SHP77 treated with DMSO at 0.1 percent for 48 hours (cell line): Measurements from ENCODE around the gene EXOC4.
"Not testable (repeated sequence)": the region's sequence is repeated elsewhere in the genome, so short reads cannot be mapped to it uniquely, and the experiment has no call there.

Experiments
- DNase-seq: peaks from one replicate; lab custom pipeline; 2025; lab: John Stamatoyannopoulos, UW

EXOC4 gene

DNA sequence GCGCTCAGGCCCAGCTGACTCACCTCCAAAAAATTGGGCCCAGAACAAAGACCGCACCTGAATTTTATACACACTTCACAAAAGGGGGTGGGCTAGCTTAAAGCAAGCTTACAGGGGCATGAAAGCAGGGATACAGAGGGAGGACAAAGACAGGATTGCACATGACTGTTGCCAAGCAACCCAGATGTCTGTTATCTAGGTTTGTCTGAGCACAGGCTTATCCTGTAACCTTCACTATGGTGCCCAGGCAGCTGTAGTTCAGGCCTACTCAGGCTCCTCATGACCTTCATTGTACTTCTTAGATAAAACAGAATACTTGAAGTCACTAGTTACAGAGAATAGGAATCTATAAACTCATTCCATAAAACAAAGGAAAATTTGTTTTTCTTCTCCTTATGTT is 824.7 kb downstream of the EXOC4 start:
- not testable (repeated sequence) for DNase-seq

DNA sequence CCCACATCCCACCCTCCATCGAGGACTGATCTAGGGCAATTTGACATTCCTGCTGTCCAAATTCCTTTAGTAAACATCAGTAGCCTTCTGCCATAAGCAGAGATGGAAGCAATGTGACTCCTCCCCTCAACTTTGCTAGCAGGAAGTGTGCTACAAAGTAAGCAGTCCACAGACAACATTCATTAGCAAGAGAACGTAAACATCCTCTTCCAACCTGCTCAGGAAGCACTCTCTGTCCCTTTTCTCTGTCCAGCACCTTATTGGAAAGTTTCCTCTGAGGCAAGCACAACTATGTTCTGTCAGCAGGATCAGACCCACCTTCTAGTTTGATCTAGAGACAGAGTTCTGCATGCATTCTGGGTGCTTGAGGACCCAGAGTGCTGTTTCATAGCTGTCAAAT is 826.1 kb downstream of the EXOC4 start:
- DNase-seq = no peak

DNA sequence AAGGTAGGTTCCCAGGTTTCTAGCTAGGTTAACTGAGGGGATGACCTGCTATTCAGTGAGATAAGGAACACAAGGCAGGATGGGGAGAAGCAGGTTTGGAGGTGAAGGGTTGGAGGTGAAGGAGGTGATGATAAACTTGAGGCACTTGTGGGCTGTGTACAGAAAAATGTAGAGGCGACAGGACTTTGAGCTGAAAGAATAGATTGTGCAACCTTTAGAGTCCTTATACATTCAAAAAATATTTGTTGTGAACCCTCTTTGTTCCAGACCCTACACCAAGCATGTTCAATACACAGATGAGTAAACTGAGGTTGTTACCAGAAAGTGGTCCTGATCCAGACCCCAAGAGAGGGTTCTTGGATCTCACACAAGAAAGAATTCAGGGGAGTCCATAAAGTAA is 828.8 kb downstream of the EXOC4 start:
- DNase-seq = no peak

DNA sequence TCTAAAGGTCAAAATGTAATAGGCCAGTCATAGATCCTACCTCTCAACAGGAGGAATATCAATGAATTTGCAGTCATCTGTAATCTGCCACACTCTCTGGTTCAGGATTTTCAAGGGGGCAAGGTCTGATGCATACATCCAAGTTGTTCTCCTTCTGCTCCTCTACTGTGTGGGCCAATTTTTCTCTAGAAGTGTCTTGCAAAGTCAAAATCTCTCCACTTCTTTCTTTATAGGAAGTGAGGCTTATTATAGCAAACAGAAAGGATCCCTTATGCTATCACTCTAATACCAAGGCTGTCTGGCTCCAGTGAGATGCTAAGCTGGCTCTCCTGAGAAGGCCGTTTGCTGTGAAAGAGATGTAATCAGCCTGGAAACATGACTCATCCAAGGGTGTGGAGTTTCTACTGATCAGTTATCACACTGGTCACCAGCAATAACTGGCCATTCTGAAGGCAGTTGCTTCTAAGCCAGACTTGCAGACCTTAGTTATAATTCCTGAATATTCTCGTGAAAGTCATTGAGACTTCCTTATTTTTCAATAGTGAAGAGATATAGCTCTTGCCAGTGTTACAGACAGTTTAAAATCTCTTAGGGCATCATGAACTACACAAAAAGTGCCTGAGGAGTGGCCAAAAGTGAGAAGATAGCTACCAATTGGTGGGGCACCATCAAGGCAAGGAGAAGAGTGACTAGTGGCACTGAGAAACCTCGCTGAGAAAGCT is 831.0 kb downstream of the EXOC4 start:
- DNase-seq = no peak

DNA sequence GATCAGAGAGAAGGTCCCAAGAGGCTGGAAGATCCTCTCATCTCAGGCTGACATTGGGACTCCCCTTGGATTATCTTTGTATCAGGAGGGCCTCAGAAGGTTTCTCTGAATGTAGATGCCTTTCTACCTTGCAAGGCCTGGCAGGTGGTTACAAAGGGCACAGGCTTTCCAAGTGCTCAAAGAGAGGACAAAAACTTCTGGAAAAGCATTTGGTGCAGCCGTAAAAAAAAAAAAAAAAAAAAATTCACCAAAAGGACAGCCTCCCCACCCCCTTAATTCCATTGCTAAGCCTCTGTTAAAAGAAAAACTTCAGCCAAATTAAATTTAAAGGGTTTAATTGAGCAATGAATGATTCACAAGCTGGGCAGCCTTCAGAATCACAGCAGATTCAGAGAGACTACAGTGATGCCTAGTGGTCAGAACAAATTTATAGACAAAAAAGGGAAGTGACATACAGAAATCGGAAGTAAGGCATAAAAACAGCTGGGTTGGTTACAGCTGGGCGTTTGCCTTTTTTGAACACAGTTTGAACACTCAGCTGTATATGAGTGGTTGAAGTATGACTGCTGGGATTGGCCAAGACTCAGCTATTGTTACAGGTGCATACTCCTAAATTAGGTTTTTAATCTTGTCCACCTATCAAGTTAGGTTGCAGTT is 831.7 kb downstream of the EXOC4 start:
- DNase-seq = no peak

DNA sequence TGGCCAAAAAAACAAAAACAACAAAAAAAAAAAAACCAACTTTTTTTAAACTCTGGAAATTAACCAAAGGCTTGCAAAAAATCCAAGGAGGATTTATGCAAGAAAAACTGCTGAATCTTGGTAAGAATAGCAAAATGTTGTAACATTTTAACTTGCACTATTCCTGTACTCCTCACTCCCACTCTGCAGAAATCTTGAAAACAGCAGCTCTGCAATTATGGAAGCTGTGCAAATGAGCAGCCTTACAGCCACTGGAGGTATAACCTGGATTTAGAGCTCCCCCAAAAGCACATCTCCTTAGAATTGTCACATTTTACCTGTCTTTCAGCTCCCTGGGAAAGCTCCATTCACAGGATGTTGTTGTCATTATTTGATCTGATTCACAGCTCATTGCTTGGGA is 832.4 kb downstream of the EXOC4 start:
- no peak for DNase-seq

DNA sequence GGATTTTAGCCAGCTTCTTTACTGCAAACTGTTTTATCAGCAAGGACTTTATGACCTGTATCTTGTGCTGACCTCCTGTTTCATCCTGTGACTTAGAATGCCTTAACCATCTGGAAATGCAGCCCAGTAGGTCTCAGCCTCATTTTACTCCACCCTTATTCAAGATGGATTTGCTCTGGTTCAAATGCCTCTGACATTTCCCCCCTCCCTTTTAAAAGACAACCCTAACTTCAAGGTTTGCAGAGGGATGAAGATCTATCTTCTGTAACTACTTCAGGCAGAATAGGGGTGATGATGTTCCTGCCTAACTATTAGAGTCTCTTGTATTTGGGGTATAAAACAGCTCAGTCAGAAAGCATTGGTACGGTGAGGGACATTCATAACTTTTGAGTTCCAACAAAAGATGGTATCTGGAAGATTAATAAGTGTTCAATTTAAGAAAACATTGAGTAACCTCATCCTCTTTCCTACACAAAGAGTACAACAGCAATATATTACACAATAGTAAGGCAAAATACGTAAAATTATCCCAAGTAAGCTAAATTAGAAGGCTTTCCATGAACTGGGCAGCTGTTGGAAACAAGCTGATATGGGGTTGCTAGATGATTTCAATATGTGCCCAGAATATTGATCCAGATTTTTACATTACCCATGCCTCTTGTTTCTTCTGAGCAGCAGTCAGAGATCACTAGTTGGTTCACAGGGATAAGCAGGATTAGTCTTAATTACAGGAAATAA is 834.3 kb downstream of the EXOC4 start:
- DNase-seq = no peak

DNA sequence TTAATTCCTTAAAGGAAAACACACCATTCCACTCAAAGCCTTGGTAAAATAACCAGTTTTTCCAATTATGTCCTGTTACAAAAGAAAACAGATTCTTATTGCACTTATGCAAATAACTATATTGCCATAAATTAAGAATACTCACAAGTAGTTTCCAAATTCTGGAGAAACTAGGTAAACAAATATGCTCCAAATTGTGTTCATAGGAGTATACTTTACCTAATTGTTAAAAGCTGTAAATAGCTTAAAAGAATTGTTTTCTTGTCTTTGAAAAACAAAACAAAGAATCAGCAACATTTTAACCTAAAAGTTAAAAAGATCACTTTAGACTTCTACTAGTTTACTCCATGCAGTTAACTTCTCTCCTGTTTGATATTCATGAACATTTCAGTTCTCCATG is 835.3 kb downstream of the EXOC4 start:
- no peak for DNase-seq

DNA sequence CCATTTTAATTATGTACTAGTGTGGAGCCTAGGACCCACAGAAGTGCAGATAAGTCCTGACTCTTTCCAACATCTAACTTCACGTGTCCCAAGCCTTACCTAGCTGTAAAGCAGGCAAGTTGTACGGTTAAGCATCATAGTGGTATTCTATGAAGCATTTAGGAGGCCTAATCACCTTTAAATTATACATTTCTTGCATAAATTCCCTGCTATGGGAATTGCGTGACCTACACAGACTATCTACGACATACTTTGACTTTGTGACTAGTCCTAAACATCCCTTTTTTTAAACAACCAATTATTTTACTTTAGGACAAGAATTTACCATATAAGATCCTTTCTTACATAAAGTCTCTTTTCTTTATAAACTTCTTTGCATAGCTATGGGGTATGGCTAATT is 836.6 kb downstream of the EXOC4 start:
- DNase-seq = no peak

DNA sequence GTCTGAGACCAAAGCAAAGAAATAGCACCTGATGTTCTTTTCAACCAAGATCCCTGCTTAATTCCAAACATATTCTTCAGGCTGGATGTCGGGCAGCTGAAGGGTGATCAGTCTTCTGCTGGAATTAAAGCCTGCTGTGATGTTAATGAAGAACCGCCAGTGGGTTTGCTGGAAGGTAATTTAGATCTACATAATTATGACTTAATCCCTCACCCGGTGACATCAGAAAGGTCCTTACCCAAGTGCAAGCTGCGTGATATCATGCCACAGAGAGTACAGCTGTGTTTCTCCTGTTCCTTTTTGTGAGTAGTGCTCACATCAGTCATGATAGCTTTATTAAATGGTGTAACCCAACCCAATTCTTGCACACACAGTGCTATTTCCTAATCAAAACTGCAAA is 845.2 kb downstream of the EXOC4 start:
- no peak for DNase-seq

DNA sequence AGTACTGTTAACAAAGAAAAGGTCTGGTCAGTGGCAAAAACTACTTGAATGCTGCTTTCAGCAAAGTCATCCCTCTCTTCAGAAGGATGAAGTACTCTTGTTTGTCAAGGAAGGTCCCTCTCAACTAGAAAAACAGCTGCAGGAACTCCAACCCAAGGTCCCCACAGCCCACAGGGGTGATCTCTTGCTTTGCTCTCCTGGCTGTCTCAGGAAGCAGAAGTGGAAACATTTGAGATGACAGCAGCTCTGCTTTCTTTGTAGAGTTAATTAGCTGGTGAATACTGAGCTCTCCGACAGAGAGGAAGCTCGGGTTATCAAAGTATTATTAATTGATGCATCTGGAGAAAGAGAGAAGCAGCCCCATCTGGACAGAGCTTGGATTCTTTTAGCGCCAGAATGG is 848.8 kb downstream of the EXOC4 start:
- DNase-seq = no peak

DNA sequence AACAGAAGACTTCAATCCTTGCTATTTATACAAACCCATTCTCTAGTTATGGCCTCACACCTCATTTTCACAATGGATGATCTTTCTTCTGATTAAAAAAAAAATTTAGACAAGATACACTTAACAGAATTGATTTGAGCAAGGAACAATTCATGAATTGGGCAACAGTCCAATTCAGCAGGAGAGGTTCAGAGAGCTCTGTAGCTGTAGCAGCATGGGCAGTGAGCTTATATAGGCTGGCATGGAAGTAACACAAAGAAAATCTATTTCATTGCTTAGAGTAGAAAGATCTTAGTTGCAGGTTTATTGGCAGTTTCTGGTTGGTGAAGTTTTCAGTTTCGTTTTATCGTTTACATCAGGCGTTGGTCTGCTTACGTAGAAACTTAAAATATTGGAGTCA is 851.3 kb downstream of the EXOC4 start:
- no peak for DNase-seq

DNA sequence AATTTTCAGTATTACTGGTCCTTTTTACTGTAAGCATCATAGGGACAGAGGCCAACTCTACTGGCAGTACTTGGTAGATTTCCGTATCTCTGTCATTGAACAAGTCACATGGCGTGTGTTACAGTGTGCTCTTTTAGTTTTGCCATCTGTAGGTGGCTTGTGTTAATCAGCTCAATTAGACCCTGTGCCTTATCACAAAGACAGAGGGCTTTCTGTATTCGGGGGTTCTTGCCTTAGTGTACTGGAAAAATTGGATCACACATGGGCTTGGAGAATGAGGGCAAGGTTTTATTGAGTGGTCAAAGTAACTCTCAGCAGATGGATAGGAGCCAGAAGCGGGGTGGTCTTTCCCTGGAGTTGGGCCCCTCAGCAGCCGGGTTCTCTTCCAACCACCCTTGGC is 853.0 kb downstream of the EXOC4 start:
- no peak for DNase-seq

DNA sequence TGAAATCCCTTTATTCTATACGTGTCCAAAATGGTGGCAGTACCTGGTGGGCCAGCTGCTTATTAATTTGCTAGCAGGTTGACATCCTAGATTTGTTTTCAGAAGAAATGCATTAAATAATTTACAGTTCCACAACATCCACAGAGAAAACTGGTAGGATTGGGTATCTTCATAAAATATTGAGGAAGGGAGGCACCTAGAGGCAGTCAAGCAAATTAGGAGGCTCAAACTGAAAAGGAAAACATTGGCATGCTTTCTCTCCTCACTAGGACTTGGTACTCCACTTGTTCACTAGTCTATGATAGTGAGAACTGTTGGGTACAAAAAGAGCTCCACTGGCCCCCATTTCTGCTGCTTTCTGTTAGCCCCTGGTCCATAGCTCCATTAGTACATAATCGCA is 855.9 kb downstream of the EXOC4 start:
- no peak for DNase-seq

DNA sequence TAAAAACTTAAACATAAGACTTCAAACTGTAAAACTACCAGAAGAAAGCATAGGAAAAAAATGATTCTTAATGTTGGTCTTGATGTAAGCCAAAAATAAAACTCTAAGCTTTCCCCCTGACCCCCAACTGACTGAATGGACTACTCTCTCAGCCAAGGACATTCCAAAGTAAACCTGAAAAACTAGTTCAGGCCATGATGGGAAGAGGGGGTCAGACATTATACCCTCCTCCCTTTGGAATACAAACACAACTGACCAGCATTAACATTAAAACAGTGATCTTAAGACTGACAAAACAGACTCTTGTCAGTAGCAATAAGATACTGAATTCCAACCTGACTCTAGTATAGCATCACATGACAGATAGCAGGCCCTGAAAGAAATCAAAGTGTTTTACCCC is 860.8 kb downstream of the EXOC4 start:
- no peak for DNase-seq

DNA sequence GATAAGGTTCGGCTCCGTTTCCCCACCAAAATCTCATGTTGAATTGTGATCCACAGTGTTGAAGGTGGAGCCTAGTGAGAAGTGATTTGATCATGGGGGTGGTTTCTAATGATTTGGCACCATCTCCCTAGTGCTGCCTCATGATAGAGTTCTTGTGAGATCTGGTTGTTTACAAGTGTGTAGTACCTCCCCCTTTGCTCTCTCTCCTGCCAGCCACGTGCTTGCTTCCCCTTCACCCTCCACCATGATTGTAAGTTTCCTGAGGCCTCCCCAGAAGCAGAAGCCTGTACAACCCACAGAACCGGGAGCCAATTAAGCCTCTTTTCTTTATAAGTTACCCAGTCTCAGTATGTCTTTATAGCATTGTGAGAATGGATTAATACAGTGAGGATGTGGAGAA is 862.1 kb downstream of the EXOC4 start:
- DNase-seq = no peak
